Left kidney (tissue), 8 donors: ENCODE data around the gene ZKSCAN5. TPM values are rescaled to one million over a fixed set of nuclear protein-coding genes. Genes with fewer than 3 reads are reported as not detected.

Source experiments
- DNase-seq: peaks from one replicate; pipeline ENCODE4 v3.0.0-alpha.2; 2013
- long read RNA-seq, 8 donors: transcript quantifications; one replicate each; lab custom pipeline, GENCODE V29; 2026
- polyA plus RNA-seq: library from polyadenylated mRNA; unstranded; fragments of 120-200 nt; gene quantifications from one replicate; pipeline ENCODE4 v1.2.1, GENCODE V29; 2013; ENCODE audit not compliant: insufficient read length

Gene ZKSCAN5
- polyA plus RNA-seq: 16.8 TPM
- long read RNA-seq, donor 1: 0 reads
- long read RNA-seq, donor 2: 0 reads
- long read RNA-seq, donor 3: 0 reads
- long read RNA-seq, donor 4: 0 reads
- long read RNA-seq, donor 5: 0 reads
- long read RNA-seq, donor 6, full-length matches to known transcripts: 1 of 1 reads
- long read RNA-seq, donor 6, partial matches to known transcripts: 0 of 1 reads
- long read RNA-seq, donor 6, other reads (novel, unspliced or antisense): 0 of 1 reads
- long read RNA-seq, donor 7: 0 reads
- long read RNA-seq, donor 8, full-length matches to known transcripts: 2 of 2 reads
- long read RNA-seq, donor 8, partial matches to known transcripts: 0 of 2 reads
- long read RNA-seq, donor 8, other reads (novel, unspliced or antisense): 0 of 2 reads

DNA sequence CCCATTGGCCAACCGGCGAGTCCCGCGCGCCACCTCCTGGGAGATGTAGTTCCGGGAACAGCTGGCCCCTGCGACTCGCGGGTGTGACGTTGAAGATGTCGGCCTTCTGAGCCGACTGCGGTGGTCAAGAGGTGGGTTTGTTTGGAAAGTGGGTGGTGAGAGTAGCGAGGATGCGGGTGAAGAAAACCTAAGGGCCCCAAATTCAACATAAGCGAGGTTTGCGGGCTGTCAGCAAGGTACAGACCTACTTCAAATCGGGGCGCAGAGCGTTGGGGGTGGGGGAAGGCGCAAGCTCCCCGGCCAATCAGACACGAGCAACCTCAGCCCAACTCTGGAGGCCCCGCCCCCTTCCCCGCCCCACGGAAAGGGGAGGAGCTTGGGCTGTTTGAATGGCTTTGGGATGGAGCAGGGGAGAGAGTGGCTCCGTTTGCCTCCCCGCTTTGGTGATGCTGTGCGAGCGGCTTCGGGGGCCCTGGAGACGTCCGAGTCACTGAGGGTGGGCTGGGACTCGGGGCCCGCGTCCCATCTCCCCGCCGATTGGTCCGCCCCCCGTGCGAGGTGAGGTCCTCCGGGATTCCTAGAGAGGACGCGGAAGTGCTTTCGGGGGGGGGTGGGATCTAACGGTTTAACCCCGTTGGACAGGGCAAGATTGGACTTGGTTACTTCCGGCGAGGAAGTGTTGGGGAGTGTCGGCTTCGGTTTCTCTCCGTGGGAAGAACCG is at the start of gene ZKSCAN5:
Gene ZKSCAN5 (plus strand): TSS at position 60 of the 721 bp plus-strand sequence. CDS start 1,383 bp downstream, outside the sequence.
- peak; percentile 98 for DNase-seq

DNA sequence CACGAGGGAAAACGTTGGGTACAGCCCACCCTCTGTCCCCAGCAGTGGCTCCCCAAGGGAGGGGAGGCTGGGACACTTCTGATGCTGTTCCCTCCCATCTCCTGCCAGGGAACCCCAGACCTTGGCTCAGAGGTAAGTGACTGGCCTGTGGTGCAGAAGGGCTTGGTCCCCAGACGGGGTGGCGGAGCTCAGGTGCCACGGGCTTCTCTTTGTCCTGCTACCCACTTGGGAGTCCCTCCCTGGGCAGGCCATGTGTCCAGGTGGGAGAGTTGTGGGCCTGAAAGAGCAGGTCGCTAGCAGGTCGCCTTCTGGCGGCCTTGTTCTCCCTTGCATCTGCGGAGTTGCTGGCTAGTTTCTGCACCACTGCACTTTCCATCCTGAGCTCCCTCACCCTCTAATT is 48.6 kb upstream of the ZKSCAN5 start:
- no peak for DNase-seq

DNA sequence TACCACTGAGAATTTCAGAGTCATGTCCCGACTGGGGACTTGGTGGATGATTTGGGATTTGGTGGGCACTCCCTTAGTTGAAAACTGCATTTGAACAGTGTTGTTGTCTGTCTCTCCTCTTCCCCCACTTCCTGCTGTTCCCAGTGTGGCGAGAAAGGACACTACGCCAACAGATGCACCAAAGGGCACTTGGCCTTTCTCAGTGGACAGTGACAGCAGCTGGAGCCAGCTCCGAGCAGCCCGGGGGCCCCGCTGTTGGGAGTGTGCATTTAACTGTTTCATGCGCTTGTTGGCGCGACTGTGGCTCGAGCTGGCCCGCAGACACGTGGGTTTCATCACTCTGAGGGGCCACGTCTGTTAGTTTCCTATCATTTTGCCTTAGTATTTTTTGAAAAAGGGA is 48.2 kb upstream of the ZKSCAN5 start:
- DNase-seq: no peak

DNA sequence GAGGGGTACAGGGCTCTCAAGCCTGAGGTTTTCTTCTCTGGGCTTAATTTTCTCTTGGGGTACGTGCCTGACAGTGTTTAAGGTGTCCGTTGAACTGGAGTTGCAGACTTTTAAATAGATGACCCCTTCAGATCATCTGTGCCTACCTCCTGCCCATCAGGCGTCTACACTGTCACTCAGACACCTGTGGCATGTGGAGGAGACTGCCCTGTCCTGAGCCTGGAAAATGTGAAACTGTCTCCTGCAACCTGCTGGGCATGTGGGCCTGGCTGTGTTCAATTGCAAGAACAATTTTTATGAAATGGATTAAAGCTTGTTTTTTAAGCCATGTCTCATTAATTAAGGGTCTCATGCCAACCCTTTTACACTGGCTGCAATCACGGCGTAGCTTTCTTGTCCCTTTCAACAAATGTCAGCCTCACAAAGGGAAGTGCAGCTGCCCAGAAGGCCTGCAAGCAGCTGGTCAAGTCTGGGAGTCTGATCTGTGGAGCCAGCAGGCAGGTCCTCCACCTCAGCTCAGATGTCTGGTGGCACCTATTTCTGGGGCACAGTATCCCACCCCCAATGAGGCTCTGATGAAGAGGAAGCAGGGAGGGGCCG is 47.3 kb upstream of the ZKSCAN5 start:
- DNase-seq: no peak

DNA sequence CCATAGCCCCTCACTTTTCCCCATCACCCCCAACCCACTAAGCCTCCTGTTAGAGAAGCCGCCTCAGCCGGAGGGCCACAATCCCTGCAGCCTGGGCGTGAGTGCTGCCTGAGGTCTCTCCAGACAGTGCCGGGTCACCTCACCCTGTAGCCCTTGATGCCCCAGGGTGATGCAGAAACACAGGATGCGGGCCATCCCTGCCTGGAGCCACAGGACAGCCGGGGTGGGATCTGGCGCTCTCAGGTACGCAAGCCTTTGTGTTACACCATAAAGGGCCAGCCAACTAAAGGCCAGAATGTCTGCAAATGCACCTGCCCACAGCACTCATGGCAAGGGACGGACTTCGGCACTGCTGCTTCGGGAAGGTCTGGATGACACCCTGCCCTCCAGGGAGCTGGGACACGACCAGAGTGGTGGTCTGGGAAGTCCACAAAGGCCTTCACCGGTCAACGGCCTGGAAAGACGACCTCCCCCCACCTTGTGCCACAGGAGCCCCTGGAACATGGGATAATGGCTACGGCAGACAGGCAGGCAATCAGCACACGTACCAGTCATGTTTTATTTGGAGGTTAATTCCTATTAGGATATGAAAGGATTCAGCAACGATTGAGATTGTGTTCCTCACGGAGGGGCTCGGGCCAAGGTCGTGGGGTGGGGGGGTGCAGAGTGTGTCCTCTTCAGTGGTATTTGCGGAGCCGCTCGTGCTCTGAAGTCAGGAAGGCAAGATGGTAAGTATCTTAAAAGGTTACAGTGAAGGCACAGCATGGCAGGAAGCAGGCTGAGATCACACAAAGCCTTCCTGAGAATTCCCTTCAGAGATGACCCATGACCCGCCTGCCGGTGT is 46.6 kb upstream of the ZKSCAN5 start:
- DNase-seq: no peak

DNA sequence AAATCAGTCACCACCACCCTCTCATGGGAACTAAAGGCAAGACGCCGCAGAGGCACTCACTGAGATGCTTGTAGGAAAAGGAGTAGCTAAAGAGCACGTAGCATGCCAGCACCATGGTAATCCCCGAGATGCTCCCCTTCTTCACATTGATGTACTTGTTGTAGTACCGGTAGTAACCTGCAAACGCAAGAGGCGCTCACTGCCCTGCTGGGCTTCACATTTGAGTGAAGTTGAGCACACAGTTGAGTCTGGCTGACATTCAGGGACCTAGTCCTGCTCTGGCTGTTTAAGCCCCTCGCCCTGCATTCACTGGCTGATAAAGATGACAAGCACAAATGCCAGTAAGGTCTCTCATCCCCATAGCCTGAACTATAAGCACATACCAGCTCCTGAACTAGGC is 45.4 kb upstream of the ZKSCAN5 start:
- DNase-seq: no peak

DNA sequence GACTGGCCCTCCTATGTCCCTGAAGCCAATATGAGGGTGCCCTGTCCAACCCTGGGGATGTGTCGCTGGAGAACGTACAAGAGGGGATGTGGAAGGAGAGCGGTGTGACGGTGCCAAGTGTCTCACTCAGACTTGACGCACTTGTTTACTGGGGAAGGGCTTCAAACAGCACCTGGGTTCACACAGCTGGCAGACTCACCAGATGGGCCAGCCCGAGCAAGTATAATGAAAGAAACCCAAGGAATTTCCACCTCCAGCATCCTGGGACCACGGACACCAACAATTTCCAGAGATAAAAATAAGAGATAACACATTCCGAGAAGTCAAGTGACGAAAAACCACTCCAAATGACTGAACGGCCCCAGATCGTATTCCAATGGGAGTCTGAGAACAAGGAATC is 43.8 kb upstream of the ZKSCAN5 start:
- DNase-seq: no peak

DNA sequence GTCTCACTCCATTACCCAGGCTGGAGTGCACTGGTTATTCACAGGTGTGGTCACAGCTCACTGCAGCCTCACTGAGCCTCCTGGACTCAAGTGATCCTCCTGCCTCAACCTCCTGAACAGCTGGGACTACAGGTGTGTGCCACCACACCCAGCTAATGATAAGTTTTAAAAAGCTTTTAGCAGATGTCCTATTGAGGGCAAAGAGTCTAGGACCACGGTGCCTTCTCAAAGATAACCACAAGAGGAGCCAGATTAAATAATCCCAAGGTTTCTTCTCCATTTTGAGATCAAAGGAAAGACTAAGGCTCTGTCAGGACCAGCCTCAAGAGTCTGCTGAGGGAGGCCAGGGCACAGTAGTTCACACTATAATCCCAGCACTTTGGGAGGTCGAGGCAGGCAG is 43.2 kb upstream of the ZKSCAN5 start:
- DNase-seq: no peak

DNA sequence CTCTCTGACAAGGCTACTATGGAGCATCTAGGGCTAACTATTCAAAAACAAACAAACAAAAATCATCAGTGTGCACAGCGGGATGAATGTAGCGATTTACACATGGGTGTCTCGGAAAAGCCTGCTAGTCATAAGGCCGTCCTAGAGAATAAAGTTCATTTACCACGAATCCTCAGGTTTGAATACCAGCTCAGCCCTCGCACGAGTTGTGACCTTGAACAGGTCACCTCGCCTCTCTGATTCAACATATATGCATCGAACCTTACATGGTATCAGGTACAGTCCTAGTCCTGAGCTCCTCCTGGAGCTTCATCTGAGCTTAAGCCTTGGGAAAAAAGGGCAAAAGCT is 39.1 kb upstream of the ZKSCAN5 start:
- no peak for DNase-seq

DNA sequence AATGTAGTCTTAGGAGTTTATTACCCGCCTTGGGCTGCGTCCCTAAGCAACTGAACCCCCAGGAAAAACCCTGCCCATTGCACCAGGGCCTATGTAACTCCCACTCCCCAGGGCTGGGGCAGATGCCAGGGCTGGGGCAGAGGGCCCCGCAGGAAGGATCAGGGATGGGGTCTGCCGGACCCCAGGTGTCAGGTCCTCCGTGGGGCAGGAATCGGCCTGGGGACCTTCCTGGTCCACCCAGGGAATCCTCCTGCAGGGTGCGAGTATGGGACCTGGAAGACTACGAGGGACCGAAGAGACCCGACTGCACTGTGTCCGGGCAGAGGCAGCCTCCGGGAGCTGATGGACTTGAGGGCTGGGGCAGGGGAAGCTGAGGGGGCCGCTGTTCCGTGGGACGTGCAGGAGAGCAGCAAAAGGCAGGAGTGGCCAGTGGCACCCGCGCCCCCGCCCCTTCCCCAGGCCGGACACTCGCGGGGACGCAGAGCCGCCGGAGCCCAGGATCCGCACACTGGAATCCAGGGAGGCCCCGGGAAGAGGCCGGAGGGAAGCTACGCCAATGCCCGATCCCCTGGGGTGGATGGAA is 36.0 kb upstream of the ZKSCAN5 start:
- DNase-seq: no peak

DNA sequence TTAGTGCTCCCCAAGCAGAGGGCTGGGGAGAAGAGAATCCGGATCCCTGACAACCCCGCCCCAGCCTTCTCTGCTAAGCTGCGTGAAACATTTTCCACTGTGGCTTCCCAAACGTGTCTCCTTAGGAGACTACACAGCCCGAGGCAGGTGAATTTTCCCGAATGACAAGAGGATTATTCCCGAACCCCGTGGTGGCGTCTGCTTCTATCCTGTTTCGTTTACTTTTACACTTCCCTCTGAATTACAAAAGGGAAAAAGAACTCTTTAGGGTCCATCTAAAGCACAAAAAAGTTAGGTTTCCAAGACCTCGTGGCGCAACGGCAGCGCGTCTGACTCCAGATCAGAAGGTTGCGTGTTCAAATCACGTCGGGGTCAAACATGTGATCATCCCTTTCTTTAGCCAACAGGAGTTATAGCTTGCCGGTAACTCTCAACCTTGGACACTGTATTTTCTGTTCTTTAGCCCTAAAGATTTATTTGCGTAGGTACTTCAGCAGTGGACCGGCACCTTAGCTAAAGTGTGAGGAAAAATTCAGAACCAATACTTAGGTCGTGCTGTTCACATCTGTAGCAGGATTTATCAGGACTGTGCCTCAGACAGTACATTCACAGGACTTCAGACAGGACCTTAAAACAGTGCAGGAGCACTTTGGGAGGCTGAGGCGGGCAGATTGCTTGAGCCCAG is 34.9 kb upstream of the ZKSCAN5 start:
- DNase-seq: no peak

DNA sequence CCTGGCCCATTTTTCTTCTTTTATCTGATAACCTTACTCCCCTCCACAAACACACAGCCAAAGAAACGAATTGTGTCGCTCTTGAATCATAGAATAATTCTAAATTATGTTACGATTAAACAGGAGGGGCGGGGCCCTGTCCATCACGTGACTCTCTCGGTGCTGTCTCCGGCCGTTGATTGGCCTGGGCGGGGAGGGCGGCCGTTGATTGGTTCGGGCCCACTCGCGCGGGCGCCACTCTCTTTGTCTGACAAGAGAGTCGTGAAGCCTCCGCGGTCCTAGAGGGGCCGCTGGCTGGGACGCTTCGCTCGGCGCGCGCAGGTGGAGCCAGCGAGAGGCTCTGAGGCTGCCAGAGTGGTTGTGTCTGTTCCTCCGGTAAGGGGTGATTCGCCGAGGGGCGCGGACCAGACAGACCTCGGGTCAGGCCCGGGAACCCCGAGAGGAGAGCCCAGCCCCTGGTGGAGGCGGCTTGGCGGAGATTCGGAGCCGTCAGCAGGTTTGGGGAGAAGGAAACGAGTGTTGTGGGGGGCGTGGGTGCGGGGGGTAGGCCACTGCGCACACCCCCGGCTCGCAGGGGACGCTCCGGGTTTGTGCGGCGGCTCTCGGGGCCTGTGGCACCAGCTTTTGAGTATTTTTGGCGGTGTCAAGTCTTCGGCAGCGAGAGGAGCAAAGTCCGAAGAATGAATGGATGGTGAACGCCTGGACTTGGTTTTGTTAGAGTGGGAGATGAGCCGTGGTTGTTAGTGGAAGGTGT is 31.7 kb upstream of the ZKSCAN5 start, which contains the start of gene ZNF789:
Gene ZNF789 (plus strand): TSS at position 330 of the 754 bp plus-strand sequence. CDS start 3,567 bp downstream, outside the sequence.
- peak; percentile 96 for DNase-seq

DNA sequence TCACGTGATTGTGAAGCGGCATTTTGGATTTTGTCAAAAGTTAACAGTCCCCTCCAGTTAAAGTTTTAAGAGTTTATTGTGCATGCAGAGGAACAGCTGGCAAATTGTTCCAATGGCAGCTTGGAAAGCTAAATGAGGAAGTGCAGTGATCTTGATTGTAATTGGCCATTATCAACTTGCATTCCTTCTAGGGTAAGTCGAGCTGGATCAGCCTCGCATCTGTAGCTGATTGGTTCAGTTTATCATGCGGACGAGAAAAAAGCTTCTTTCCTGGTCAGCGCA is 31.2 kb upstream of the ZKSCAN5 start:
- DNase-seq: peak; percentile 31

DNA sequence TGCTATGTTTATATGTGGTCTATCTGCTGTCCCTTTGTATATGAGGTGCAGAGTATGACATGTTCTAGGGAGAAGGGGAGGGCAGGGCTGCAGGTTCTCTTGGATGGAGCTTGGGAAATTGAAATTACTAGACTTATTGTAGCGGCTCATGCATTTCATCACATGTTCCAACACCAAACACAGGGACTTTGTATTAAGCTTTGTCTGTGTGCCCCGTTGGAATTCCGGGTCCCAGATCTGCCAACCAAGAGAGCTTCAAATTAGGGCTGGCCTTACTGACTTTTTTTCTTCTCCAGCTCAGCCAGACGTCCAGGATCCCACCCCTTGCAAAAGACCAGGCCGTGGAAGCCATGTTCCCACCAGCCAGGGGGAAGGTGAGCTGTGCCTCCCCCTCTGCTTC is 28.4 kb upstream of the ZKSCAN5 start:
- no peak for DNase-seq

DNA sequence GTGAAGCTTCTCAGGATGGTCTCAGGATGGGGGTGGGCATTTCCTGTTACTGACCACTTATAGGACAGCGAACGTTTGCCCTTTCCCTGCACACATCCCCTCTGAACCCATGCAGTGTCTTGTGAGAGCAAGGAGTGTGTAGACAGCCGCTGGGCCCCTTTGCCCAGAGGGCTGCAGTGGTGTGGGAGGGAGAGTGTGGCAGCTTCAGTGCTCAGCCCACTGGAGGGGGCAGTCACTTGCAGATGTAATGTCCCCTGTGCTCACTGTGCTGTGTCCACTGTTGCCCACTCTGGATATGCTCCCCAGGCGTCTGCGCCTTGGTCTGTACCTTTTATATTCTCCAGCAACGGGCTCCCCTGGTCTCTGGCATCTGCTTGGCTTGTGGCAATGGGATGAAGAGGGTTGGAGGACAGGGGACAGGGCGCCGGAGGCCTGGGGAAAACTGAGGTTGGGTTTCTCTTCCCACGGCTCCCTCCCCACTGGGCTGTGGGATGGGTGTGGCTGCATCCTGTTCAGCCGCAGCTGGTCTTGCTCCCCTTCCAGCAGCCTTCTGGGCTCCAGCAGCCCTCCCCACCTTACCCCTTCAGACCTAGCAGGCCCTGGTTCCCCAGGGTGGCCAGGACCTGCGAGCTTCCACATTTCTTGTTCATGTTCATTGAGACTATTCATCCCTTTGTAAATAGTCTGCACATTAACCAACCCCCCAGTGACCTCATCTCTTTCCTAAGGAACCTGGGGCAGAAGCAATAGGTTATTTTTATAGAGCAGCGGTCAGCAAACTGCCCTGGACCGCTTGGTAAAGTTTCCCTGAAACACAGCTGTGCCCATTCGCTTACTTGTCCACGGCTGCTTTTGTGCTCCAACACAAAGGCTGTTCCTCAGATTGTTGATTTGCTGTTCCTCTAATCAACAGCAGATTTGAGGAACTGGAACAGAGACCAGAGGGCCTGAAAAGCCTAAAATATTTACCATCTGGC is 25.7 kb upstream of the ZKSCAN5 start:
- no peak for DNase-seq

DNA sequence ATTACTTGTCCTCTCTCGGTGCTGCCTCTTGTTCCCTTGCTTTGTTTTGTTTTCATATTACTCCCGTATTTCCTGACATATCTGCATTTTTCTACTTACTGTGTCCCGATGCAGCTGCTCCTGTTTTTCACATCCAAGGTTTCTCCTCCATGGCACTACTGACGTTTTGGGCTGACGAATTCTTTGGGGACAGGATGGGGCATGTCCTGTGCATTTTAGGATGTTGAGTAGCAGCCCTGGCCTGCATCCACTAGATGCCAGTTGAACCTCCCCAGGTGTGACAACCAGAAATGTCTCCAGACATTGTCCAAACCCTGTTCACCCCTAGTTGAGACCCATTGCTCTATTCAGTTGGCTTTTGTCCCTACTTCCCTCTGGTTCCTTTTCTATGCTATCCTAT is 19.4 kb upstream of the ZKSCAN5 start:
- no peak for DNase-seq

DNA sequence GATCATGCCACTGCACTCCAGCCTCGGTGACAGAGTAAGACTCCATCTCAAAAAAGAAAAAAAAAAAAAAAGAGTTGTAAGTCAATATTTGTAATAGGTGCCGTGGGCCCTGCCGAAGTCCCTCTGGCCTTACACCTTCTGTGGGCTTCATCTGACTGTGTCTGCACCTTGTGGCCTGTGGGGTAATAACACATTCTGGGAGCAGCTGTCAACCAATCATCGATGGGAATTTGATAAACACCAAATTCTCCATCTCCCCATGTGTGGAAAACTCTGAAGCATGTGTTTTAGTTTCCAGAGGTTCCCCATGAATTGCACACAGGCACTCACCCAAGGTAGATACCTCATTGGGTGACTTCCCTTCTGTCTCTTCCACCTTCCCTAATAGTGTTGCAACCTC is 15.2 kb upstream of the ZKSCAN5 start:
- no peak for DNase-seq

DNA sequence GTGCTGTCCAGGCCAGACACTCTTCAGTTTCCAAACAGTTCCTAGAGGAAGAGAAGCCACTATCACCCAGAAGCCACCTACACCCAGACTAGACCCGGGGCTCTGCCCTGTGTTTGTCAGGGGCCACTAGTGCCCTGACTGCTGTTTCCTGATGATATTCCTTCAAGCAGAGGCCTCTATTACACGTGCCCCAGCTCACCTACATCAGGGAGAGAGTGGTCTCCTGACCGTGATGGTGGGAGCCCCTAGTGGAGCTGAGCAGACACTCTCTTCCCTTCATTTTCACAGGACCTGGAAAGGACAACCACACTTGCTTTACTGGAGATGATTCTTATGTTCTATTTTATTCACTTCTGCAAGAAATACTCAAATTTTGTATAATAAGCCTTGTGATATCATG is 13.6 kb upstream of the ZKSCAN5 start:
- no peak for DNase-seq

DNA sequence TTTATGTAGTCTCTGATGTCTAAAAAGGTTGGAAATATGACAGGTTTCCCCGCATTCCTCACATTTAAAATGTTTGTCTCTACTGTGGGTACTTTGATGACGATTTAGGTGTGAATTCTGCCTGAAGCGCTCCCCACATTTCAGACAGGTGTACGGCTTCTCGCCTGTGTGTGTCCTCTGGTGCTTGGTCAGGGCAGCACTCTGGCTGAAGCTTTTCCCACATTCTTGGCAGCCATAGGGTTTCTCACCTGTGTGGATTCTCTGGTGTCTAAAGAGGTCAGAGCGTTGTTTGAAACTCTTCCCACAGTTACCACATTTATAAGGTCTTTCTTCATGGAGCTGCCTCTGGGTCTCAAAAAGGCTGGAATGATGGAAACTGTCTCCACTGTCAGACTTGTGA is 10.6 kb upstream of the ZKSCAN5 start:
- DNase-seq: no peak
